Measurements from ENCODE around the gene DSTYK.

DSTYK gene

DNA sequence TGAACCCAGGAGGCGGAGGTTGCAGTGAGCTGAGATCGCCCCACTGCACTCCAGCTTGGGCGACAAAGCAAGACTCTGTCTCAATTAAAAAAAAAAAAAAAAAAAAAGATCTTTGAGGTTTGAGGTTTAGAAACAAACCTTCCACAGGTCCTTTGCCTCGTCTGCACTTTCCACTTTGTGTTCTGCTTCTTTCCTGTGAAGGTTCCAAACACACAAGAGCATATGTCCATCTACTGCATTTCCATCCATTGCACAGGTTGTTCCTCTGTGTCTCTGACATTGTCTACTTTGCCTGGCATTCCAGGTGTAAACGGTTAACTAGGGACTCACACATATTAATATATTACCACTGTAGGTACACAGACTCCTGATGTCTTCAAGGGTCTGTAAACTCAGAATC, 40.1 kb downstream of the DSTYK start:
- no peak overlapping the region for H3K27ac ChIP-seq
- no peaks in the 10 kb centered on the region for H3K27me3 ChIP-seq (ENCODE audit: insufficient read depth, low read depth, severe bottlenecking)
- DNase-seq = no peak
- no peak overlapping the region for H3K4me3 ChIP-seq (ENCODE audit: low read depth, low read length)
- no peaks in the 10 kb centered on the region for H3K9me3 ChIP-seq (ENCODE audit: severe bottlenecking)
- peaks cover 72% of the 10 kb centered on the region for H3K36me3 ChIP-seq
- TF ChIP-seq, protein P1, sequence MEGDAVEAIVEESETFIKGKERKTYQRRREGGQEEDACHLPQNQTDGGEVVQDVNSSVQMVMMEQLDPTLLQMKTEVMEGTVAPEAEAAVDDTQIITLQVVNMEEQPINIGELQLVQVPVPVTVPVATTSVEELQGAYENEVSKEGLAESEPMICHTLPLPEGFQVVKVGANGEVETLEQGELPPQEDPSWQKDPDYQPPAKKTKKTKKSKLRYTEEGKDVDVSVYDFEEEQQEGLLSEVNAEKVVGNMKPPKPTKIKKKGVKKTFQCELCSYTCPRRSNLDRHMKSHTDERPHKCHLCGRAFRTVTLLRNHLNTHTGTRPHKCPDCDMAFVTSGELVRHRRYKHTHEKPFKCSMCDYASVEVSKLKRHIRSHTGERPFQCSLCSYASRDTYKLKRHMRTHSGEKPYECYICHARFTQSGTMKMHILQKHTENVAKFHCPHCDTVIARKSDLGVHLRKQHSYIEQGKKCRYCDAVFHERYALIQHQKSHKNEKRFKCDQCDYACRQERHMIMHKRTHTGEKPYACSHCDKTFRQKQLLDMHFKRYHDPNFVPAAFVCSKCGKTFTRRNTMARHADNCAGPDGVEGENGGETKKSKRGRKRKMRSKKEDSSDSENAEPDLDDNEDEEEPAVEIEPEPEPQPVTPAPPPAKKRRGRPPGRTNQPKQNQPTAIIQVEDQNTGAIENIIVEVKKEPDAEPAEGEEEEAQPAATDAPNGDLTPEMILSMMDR (IDR thresholded peaks at IDR 0.05; ENCODE audit: low read depth, low read length) = no peak

DNA sequence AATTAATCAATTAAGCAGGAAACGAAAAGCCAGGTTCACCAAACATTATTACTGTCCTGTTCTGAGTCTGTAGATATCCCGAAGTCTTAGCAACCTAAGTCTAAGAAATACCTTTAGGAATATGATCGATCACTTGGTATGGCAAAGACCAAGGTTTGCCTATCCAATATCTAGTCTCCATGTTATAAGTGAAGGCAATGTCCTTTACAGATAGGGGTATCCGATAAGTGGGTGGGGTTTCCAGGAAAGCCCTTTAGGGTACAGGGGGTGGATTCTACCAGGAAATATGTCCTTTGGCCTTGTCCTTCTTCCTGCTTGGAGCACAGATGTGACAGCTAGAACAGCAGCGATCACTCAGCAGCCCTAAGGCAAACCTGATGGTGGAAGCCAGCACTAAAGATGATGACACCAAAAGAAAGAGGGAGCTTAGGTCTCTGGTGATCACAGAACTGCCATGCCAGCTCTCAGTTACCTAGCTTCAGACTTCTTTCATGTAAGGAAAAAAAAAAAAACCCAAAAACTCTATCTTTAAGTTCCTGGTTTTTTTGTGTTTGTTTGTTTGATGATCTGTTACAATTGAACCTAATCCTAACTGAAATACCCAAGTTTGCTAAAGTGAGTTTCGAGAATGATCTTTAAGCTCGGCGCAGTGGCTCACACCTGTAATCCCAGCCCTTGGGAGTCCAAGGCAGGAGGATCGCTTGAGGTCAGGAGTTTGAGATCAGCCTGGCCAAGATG, 40.8 kb downstream of the DSTYK start:
- DNase-seq = no peak
- no peak overlapping the region for H3K27ac ChIP-seq
- TF ChIP-seq, protein P1 (IDR thresholded peaks at IDR 0.05; ENCODE audit: low read depth, low read length) = no peak

DNA sequence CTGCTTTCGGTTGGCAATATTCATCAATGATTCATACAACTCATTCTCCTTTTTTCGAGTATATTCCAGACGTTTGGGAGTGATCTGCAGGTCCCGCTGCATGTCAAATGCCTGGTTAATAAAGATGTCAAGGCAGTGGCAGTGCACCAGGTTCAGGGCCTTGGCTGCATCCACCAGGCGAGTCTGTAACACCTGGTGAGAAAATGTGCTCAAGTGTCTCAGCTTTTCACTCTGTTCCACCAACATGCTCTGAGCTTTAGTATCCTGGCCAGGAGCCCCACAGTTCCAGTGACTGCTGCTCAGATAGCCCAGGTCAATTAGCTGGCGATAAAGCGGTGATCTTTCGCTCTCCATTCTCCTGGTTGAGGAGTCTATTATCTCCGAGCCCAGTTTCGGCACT, 42.3 kb downstream of the DSTYK start:
- H3K27ac ChIP-seq = no peak overlapping the region
- no peaks in the 10 kb centered on the region for H3K9me3 ChIP-seq (ENCODE audit: severe bottlenecking)
- no peaks in the 10 kb centered on the region for H3K27me3 ChIP-seq (ENCODE audit: insufficient read depth, low read depth, severe bottlenecking)
- H3K36me3 ChIP-seq = peaks cover 78% of the 10 kb centered on the region
- DNase-seq = no peak
- TF ChIP-seq, protein P1 (IDR thresholded peaks at IDR 0.05; ENCODE audit: low read depth, low read length) = no peak
- H3K4me3 ChIP-seq (ENCODE audit: low read depth, low read length) = no peak overlapping the region

More for the DNA sequence above, 40.8 kb downstream of the DSTYK start:
- H3K27me3 ChIP-seq (ENCODE audit: insufficient read depth, low read depth, severe bottlenecking) = no peaks in the 10 kb centered on the region
- peaks cover 72% of the 10 kb centered on the region for H3K36me3 ChIP-seq
- no peaks in the 10 kb centered on the region for H3K9me3 ChIP-seq (ENCODE audit: severe bottlenecking)
- H3K4me3 ChIP-seq (ENCODE audit: low read depth, low read length) = no peak overlapping the region

DNA sequence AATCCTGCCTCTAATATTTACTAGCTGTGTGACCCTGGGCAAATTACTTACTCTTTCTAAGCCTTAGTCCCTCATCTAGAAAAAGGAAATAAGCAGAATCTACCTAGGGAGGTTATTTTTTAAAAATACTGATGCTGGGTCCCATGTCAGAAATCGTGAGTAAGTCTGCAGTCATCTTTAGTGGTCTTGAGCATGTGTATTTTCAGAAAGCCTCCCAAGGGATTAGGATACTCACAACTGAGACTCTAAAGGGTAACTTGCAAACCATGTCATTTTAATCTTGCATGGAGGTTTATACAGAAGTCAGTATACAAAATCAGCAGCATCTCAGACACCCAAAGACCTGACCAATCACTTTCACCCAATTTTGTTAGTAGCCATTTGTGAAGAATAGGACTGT, 43.2 kb downstream of the DSTYK start:
- Histone ChIP-seq H3K9me3 (ENCODE audit: severe bottlenecking) (no peaks in the 10 kb centered on the region), H3K4me3 (ENCODE audit: low read depth, low read length) (no peak overlapping the region), H3K27me3 (ENCODE audit: insufficient read depth, low read depth, severe bottlenecking) (no peaks in the 10 kb centered on the region), H3K36me3 (peaks cover 76% of the 10 kb centered on the region), H3K27ac (no peak overlapping the region)
- TF ChIP-seq, protein P1 (IDR thresholded peaks at IDR 0.05; ENCODE audit: low read depth, low read length) = no peak
- no peak for DNase-seq

DNA sequence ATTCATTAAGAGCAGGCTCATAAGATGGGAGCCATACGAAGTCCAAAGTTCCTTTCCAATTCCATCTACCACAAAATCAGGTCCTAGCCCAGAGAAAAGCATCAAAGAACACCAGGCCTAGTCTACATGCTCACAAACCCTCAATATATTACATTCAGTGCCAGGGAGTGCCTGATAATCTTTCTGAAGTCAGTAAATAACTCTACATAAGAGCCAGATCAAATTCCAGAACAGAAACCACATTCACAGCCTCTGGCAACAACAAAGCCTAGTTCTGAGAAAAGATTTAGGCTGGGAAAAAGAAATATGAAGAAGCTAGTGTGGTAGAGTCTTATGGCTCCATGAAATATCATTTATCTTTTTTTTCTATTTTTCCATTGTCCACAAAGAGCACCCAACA, 49.2 kb downstream of the DSTYK start:
- TF ChIP-seq, protein P1 (IDR thresholded peaks at IDR 0.05; ENCODE audit: low read depth, low read length) = no peak
- no peaks in the 10 kb centered on the region for H3K27me3 ChIP-seq (ENCODE audit: insufficient read depth, low read depth, severe bottlenecking)
- H3K9me3 ChIP-seq (ENCODE audit: severe bottlenecking) = peaks cover 1% of the 10 kb centered on the region
- no peak overlapping the region for H3K27ac ChIP-seq
- peaks cover 90% of the 10 kb centered on the region for H3K36me3 ChIP-seq
- no peak for DNase-seq
- H3K4me3 ChIP-seq (ENCODE audit: low read depth, low read length) = no peak overlapping the region

DNA sequence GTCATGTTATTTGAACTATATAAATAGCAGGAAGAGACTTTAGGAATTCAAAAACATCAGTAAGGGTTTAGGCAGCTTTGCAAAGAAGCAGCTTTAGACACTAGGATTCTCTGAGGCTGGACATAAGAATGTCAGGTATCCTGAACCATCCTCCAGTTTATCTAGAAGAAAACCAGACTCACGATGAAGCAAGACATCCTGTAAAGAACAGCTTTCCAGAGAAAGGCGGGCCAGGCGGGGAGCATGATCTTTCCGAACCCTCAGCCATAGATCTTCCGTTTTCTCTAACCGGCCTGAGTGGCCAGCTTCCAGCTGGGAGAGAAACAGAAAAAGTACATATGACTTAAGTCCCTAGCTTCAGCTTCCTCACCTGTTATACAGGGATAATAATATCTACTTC, 50.4 kb downstream of the DSTYK start:
- TF ChIP-seq, protein P1 (IDR thresholded peaks at IDR 0.05; ENCODE audit: low read depth, low read length) = no peak
- H3K27ac ChIP-seq = no peak overlapping the region
- no peaks in the 10 kb centered on the region for H3K27me3 ChIP-seq (ENCODE audit: insufficient read depth, low read depth, severe bottlenecking)
- peaks cover 13% of the 10 kb centered on the region for H3K9me3 ChIP-seq (ENCODE audit: severe bottlenecking)
- no peak overlapping the region for H3K4me3 ChIP-seq (ENCODE audit: low read depth, low read length)
- peaks cover 90% of the 10 kb centered on the region for H3K36me3 ChIP-seq
- no peak for DNase-seq
